Skeletal muscle satellite cell (primary cell): Measurements from ENCODE around the gene ITGBL1.

ENCODE experiments used
- H3K27me3 ChIP-seq: 2 replicates; pipeline ENCODE4 v1.7.0; 2013; ENCODE audit warnings: low read length; ENCODE audit not compliant: control insufficient read depth, insufficient read depth
- H3K36me3 ChIP-seq: 2 replicates; pipeline ENCODE4 v1.7.0; 2013; ENCODE audit warnings: mild to moderate bottlenecking, control low read depth, low read length; ENCODE audit not compliant: insufficient read depth
- H3K4me1 ChIP-seq: 2 replicates; pipeline ENCODE4 v1.7.0; 2013; ENCODE audit warnings: low read length; ENCODE audit not compliant: control insufficient read depth, insufficient read depth
- H3K4me2 ChIP-seq: 2 replicates; pipeline ENCODE4 v1.7.0; 2013; ENCODE audit warnings: mild to moderate bottlenecking, low read length
- H3K4me3 ChIP-seq: 2 replicates; pipeline ENCODE4 v1.7.0; 2013; ENCODE audit warnings: low read length
- H3K9ac ChIP-seq: 2 replicates; pipeline ENCODE4 v1.7.0; 2013; ENCODE audit warnings: mild to moderate bottlenecking, low read depth, low read length, moderate library complexity
- H3K9me3 ChIP-seq: replicated peaks from 2 replicates; pipeline ENCODE4 v1.7.0; 2013; ENCODE audit warnings: mild to moderate bottlenecking, control low read depth, low read length

ITGBL1 gene

DNA sequence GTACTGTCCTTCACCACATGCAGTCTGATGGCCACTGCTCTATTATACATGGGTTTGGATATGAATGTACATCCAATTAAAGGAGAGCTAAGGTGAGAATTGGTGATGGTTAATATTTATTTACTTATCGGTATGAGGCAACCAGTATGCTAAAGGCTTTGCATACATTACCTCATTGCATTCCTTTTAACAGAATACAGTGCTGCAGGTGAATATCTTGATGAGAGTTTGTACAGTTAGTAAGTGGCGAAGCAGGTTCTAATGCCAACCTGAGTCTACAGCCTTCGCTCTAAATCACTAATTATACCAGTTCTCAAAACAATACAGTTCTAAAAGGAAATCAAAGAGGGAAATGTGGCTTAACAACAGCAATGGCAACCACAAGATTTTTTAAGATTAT lies 284.1 kb downstream of the ITGBL1 start:
- H3K4me2 ChIP-seq, result no peak overlapping the region
- H3K4me1 ChIP-seq, result no peaks in the 10 kb centered on the region
- H3K27me3 ChIP-seq, result no peaks in the 10 kb centered on the region
- H3K9ac ChIP-seq, result no peak overlapping the region
- H3K9me3 ChIP-seq, result no peaks in the 10 kb centered on the region
- H3K4me3 ChIP-seq, result no peak overlapping the region
- H3K36me3 ChIP-seq, result no peaks in the 10 kb centered on the region

DNA sequence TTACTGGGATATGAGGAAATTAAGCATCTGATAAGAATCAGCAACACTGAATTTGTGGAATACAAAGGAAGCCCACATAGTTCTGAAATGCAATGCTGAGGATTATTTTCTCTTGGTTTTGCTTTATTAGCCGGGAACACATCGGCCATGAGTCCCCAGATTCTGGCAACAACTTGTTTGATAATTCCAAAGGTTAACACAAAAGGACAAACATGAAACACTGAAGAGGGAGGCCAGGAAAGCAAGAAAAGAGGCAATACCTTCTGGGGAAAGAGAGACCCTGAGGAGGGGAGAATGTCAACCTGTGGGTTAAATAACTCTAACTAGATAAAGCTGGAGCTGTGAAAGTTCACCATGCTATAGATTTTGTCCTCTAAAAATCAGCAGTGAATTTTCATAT lies 285.9 kb downstream of the ITGBL1 start:
- H3K9ac ChIP-seq, result no peak overlapping the region
- H3K4me1 ChIP-seq, result no peaks in the 10 kb centered on the region
- no peak overlapping the region for H3K4me3 ChIP-seq
- H3K9me3 ChIP-seq, result no peaks in the 10 kb centered on the region
- H3K4me2 ChIP-seq, result no peak overlapping the region
- H3K36me3 ChIP-seq, result no peaks in the 10 kb centered on the region
- H3K27me3 ChIP-seq, result no peaks in the 10 kb centered on the region

DNA sequence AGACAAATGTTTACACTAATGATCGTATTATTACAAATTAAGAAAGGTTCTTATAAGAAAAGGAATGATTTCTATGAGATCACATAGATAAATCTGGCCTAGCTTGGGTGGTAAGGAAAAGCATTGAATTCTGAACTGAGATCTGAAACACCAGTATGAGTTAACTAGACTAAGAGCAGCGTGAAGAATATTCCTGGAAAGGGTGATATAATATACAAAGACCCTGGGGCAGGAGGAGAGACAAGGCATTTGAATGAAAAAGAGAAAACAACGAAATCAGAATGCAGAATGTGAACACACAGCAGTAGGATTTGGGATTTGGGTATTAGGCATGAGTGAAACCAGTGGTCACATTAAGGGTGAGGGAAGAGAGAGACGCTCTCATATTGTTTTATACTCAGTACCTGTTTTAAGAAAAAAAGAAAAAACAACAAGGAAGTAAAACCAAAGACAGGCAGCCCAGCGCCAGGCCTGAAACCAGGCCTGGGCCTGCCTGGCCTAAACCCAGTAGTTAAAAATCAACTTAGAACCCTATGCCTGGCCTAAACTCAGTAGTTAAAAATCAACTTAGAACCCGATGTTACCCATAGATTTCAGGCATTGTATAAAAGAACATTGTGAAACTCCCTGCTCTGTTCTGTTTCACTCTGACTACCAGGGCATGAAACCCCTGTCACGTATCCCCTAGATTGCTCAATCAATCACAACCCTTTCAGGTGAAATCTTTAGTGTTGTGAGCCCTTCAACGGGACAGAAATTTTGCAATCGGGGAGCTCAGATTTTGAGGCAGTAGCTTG lies 287.1 kb downstream of the ITGBL1 start:
- Histone ChIP-seq H3K4me3 (no peak overlapping the region), H3K36me3 (no peaks in the 10 kb centered on the region), H3K9ac (no peak overlapping the region), H3K9me3 (no peaks in the 10 kb centered on the region), H3K4me2 (no peak overlapping the region), H3K4me1 (no peaks in the 10 kb centered on the region), H3K27me3 (no peaks in the 10 kb centered on the region)

DNA sequence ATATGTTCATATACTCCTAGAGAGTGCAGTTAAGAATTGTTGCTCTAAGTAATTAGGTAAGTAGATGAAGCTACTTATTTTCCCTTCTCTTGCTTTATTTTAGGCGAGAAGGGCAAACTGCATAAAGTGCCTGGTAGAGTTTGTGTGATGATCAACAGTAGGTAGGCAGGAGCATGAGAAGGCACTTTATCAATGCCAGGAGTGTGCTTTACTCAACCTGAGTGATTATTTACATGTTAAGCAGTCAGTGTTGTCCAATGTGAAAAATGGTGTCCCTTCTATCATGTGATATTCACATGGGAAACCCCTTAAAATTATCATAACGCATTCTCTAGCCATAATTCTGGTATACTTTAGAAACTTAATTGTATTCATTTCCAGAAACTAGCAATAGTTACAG lies 294.0 kb downstream of the ITGBL1 start:
- Histone ChIP-seq H3K27me3 (no peaks in the 10 kb centered on the region), H3K9ac (no peak overlapping the region), H3K4me2 (no peak overlapping the region), H3K4me1 (peaks cover 8% of the 10 kb centered on the region), H3K4me3 (no peak overlapping the region), H3K9me3 (no peaks in the 10 kb centered on the region), H3K36me3 (no peaks in the 10 kb centered on the region)

DNA sequence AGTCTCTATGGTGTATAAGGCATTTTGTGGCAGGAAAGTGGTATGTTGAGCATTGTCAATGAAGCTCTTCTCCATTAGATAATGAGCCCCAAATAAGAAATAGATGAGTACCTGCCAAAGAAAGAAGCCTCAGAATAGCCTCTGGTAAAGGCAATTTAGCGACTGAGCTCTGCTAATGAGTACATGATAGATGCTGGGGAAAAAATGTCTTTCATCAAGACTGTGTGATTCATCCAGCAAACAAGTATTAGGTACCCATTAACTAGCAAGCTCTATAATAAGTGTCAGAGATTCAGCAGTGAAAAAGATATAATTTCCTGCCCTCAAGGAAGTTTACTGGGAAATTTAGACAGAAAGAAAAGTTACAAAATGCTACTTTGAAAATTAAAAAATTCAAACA lies 294.6 kb downstream of the ITGBL1 start:
- H3K9ac ChIP-seq, result no peak overlapping the region
- peaks cover 9% of the 10 kb centered on the region for H3K4me1 ChIP-seq
- no peak overlapping the region for H3K4me3 ChIP-seq
- no peak overlapping the region for H3K4me2 ChIP-seq
- no peaks in the 10 kb centered on the region for H3K27me3 ChIP-seq
- no peaks in the 10 kb centered on the region for H3K36me3 ChIP-seq
- no peaks in the 10 kb centered on the region for H3K9me3 ChIP-seq

DNA sequence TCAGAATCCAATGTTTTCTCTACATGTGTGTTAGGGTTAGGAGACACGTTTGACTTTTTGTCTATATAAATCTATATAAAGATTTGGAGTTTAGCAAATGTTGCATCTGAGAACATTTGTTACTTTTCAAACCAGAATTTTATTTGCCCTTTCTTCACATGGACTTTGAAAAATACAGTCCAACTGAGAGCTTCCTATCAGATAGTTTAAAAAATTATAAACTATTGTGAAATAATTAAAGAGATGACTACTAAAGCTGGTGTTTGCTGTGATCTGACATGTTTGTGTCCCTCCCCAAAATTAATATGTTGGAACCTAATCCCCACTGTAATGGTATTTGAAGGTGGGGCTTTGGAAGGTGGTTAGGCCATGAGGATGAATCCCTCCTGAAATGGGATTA lies 297.1 kb downstream of the ITGBL1 start:
- Histone ChIP-seq H3K4me1 (peaks cover 9% of the 10 kb centered on the region), H3K4me2 (no peak overlapping the region), H3K4me3 (no peak overlapping the region), H3K27me3 (no peaks in the 10 kb centered on the region), H3K9ac (no peak overlapping the region), H3K9me3 (no peaks in the 10 kb centered on the region), H3K36me3 (no peaks in the 10 kb centered on the region)

DNA sequence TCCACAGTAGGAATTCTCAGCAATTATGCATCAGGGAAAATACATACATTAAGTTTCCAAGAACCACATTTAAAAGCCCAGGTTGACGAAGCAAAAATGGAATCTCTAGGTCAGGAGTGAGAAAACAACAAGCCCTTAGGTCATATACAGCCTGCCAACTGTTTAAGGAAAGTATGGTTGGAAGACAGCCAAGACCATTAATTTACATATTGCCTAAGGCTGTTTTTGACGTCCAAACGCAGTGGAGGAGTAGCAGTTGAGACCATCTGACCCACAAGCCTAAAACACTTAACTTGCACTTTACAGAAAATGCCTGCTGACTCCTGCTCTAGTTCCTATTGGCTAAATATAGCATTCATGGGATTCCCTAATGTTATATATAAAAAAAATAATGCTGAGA lies 299.0 kb downstream of the ITGBL1 start:
- H3K4me1 ChIP-seq, result peaks cover 9% of the 10 kb centered on the region
- H3K4me3 ChIP-seq, result no peak overlapping the region
- no peaks in the 10 kb centered on the region for H3K36me3 ChIP-seq
- no peaks in the 10 kb centered on the region for H3K9me3 ChIP-seq
- H3K4me2 ChIP-seq, result no peak overlapping the region
- no peak overlapping the region for H3K9ac ChIP-seq
- no peaks in the 10 kb centered on the region for H3K27me3 ChIP-seq

DNA sequence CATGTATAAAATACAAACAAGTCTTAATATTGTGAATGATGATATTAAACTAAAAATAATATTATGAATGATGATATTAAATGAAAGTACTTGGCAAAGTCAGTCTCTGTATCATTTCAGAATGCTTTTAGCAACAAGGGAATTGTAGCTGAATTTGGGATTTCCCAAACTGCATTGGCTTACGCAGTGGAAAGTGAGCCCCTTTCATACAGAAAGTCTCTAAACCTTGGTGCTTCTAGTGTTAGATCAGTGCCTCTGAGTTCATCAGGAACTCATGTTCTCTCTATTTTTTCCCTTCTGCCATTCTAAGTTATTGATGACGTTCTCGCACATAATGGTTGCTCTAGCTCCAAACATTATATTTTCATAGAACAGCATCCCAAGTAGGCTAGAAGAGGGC lies 300.0 kb downstream of the ITGBL1 start:
- peaks cover 9% of the 10 kb centered on the region for H3K4me1 ChIP-seq

DNA sequence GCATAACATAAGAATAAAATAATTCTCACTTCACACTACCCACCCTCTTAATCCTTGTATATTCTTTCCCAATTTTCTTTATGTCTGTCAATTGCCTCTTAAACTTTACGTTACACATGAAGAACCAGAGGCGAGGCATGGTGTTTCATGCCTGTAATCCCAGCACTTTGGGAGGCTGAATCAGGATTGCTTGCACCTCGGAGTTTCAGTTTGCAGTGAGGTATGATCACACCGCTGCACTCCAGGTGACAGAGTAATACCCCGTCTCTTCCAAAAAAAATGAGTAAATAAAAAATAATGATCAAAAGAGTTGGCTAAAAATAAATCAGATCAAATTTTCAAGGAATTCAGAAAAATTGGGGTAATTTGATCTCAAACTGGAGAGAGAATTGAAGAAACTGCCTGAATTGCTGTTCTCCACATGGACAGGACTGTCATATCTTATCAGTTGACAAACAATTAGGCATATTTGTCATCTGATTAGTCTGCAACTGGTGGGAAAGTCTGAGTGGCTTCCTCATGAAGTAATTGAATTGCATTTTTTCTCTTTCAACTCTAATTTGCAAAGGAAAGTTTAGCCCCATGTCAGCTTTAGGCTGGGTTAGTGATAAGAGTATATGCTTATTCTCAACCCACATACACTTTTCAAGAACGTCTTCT lies 302.9 kb downstream of the ITGBL1 start:
- Histone ChIP-seq H3K9ac (no peak overlapping the region), H3K9me3 (no peaks in the 10 kb centered on the region), H3K27me3 (no peaks in the 10 kb centered on the region), H3K4me1 (peaks cover 9% of the 10 kb centered on the region), H3K4me2 (no peak overlapping the region), H3K36me3 (no peaks in the 10 kb centered on the region), H3K4me3 (no peak overlapping the region)

More for the DNA sequence above, 300.0 kb downstream of the ITGBL1 start:
- Histone ChIP-seq H3K9me3 (no peaks in the 10 kb centered on the region), H3K4me2 (no peak overlapping the region), H3K36me3 (no peaks in the 10 kb centered on the region), H3K4me3 (no peak overlapping the region), H3K27me3 (no peaks in the 10 kb centered on the region), H3K9ac (no peak overlapping the region)

DNA sequence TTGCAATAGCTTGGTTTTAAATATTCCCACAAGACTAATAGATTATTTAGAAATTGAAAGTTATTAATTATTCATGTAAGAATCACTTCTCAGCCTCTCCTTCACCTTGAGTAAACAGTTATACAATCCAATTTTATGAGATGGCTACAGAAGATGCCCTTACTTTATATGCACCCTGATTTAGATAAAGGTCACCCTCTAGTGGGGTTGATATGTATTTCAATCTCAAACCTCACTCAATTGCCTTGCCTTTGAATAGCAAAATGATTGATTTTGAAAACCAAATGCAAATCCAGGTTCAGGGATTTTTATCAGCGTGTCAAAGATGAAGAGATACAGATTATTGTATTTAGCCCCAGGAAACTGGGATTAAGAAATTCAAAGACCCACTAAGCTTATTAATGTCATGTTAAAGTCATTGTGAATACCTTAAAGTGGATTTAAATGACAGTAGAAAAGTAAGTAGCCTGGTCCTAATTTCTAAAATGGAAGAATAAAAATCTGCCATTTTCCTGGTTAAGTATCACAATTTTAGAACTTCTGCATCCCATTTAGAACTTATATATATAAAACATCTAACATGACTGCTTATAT lies 305.1 kb downstream of the ITGBL1 start:
- Histone ChIP-seq H3K9ac (no peak overlapping the region), H3K4me1 (no peaks in the 10 kb centered on the region)

DNA sequence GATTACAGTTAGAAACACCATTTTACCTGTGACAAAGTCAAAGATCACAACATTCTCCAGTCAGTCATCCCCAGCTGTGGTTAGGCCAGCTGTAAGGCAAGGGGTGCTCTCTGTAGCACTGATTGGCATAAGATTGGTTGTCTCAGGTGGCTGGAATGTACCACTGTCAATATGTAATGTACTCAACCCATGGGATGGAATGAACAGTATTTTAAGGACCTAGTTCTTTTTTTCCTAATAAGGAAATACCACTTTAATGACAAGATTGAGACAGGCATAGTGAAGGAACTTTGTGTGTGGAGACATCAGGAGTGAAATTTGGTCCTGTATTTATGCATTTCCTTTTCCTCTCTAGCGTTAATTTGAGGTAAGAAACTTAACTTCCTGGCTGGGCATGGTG lies 310.7 kb downstream of the ITGBL1 start:
- Histone ChIP-seq H3K4me1 (no peaks in the 10 kb centered on the region), H3K9me3 (no peaks in the 10 kb centered on the region), H3K27me3 (no peaks in the 10 kb centered on the region), H3K9ac (no peak overlapping the region), H3K4me2 (no peak overlapping the region), H3K4me3 (no peak overlapping the region), H3K36me3 (no peaks in the 10 kb centered on the region)

More for the DNA sequence above, 305.1 kb downstream of the ITGBL1 start:
- Histone ChIP-seq H3K36me3 (no peaks in the 10 kb centered on the region), H3K4me3 (no peak overlapping the region), H3K9me3 (no peaks in the 10 kb centered on the region), H3K27me3 (no peaks in the 10 kb centered on the region), H3K4me2 (no peak overlapping the region)
